Neural cell (in vitro differentiated cells): ENCODE data around the gene FGFR1OP2. TPM values are rescaled to one million over a fixed set of nuclear protein-coding genes. Genes with fewer than 3 reads are reported as not detected.

Source experiments
- H2AFZ ChIP-seq: fragments of 200-600, 300-800 bp; sonication (generic), shearing (Covaris generic); 2 replicates; pipeline ENCODE4 v1.6.0; 2014; ENCODE audit warnings: low read depth, mild to moderate bottlenecking, antibody characterized with exemption, low read length, moderate library complexity
- H3F3A ChIP-seq: fragments of 200-600 bp; shearing (Covaris generic); 2 replicates; pipeline ENCODE4 v1.6.1; 2016; ENCODE audit warnings: mild to moderate bottlenecking, moderate library complexity, mixed read lengths, antibody characterized with exemption, low read length; ENCODE audit not compliant: insufficient read depth, poor library complexity, severe bottlenecking
- H3K27ac ChIP-seq: fragments of 200-600, 300-800 bp; sonication (generic), shearing (Covaris generic); 2 replicates; pipeline ENCODE4 v1.5.1; 2014; ENCODE audit warnings: mild to moderate bottlenecking, low read length, moderate library complexity
- H3K27me3 ChIP-seq: fragments of 300-800, 200-600 bp; sonication (generic), shearing (Covaris generic); 2 replicates; pipeline ENCODE4 v1.6.0; 2014; ENCODE audit warnings: mild to moderate bottlenecking, low read depth, low read length, moderate library complexity; ENCODE audit not compliant: insufficient read depth
- H3K36me3 ChIP-seq: fragments of 300-800, 200-600 bp; sonication (generic), shearing (Covaris generic); 2 replicates; pipeline ENCODE4 v1.5.1; 2014; ENCODE audit warnings: mild to moderate bottlenecking, antibody characterized with exemption, low read length, moderate library complexity; ENCODE audit not compliant: insufficient read depth
- H3K4me2 ChIP-seq: fragments of 300-800, 200-600 bp; sonication (generic), shearing (Covaris generic); 2 replicates; pipeline ENCODE4 v1.6.0; 2014; ENCODE audit warnings: mild to moderate bottlenecking, low read length
- H3K4me3 ChIP-seq: fragments of 300-800, 200-600 bp; sonication (generic), shearing (Covaris generic); 2 replicates; pipeline ENCODE4 v1.5.1; 2014; ENCODE audit warnings: mild to moderate bottlenecking, low read length, moderate library complexity
- H3K79me2 ChIP-seq: fragments of 200-600 bp; shearing (Covaris generic); replicated peaks from 2 replicates; pipeline ENCODE4 v1.6.0; 2014; ENCODE audit warnings: mild to moderate bottlenecking, low read length, moderate library complexity; ENCODE audit not compliant: insufficient read depth
- H3K9ac ChIP-seq: fragments of 300-800, 200-600 bp; sonication (generic), shearing (Covaris generic); 2 replicates; pipeline ENCODE4 v1.6.1; 2016; ENCODE audit warnings: mild to moderate bottlenecking, low read length, mixed read lengths
- H3K9me2 ChIP-seq: fragments of 200-600 bp; shearing (Covaris generic); 2 replicates; pipeline ENCODE4 v1.6.1; 2016; ENCODE audit warnings: mild to moderate bottlenecking, low read length, mixed read lengths; ENCODE audit not compliant: insufficient read depth
- H3K9me3 ChIP-seq: fragments of 200-600, 300-800 bp; sonication (generic), shearing (Covaris generic); 2 replicates; pipeline ENCODE4 v1.6.1; 2016; ENCODE audit warnings: mild to moderate bottlenecking, mixed run types, low read length, moderate library complexity, mixed read lengths
- H4K20me1 ChIP-seq: fragments of 200-600 bp; shearing (Covaris generic); 2 replicates; pipeline ENCODE4 v1.6.1; 2016; ENCODE audit warnings: mild to moderate bottlenecking, mixed run types; ENCODE audit not compliant: insufficient read depth
- EP300 ChIP-seq: fragments of 450-650 bp; conservative IDR thresholded peaks from 2 replicates; pipeline ENCODE4 v1.6.1; 2014; ENCODE audit warnings: antibody characterized with exemption, mild to moderate bottlenecking, moderate library complexity; ENCODE audit not compliant: poor library complexity, severe bottlenecking
- EZH2 ChIP-seq: fragments of 200-600, 300-800 bp; shearing (Covaris generic), sonication (generic); IDR thresholded peaks from 2 replicates; pipeline ENCODE4 v1.6.1; 2014; ENCODE audit warnings: antibody characterized with exemption, low read length, borderline replicate concordance, mild to moderate bottlenecking; ENCODE audit not compliant: insufficient read depth, poor library complexity, severe bottlenecking
- MXI1 ChIP-seq: fragments of 450-650 bp; conservative IDR thresholded peaks from 2 replicates; pipeline ENCODE4 v1.6.1; 2014; ENCODE audit warnings: antibody characterized with exemption, mild to moderate bottlenecking; ENCODE audit not compliant: poor library complexity, severe bottlenecking
- POLR2AphosphoS5 ChIP-seq: IDR thresholded peaks from 2 replicates; pipeline ENCODE4 v1.6.1; 2012
- RAD21 ChIP-seq: fragments of 450-650 bp; conservative IDR thresholded peaks from 2 replicates; pipeline ENCODE4 v1.6.1; 2014; ENCODE audit warnings: antibody characterized with exemption, mild to moderate bottlenecking, moderate library complexity
- SMC3 ChIP-seq: fragments of 450-650 bp; conservative IDR thresholded peaks from 2 replicates; pipeline ENCODE4 v1.6.1; 2014; ENCODE audit warnings: antibody characterized with exemption, mild to moderate bottlenecking, moderate library complexity; ENCODE audit not compliant: poor library complexity
- TAF1 ChIP-seq: IDR thresholded peaks from 2 replicates; pipeline ENCODE4 v1.6.1; 2012; ENCODE audit warnings: low read depth
- polyA minus RNA-seq: library from RNA; depleted of rRNA, polyadenylated mRNA; stranded (reverse); fragments of >200 nt; gene quantifications from 2 replicates; pipeline ENCODE4 v1.2.3, GENCODE V29; 2014
- polyA plus RNA-seq: library from polyadenylated mRNA; depleted of rRNA; stranded (reverse); fragments of >200 nt; gene quantifications from 2 replicates; pipeline ENCODE4 v1.2.3, GENCODE V29; 2014
- TF ChIP-seq, protein P1 (sequence below): fragments of 450-650 bp; IDR thresholded peaks from 2 replicates; pipeline ENCODE4 v1.5.1; 2014; ENCODE audit warnings: antibody characterized with exemption, mild to moderate bottlenecking, moderate library complexity; ENCODE audit not compliant: poor library complexity, severe bottlenecking
- TF ChIP-seq, protein P2 (sequence below): IDR thresholded peaks from 2 replicates; pipeline ENCODE4 v1.6.1; 2012; ENCODE audit warnings: borderline replicate concordance

Gene FGFR1OP2
- polyA plus RNA-seq (79.4 and 88.8 TPM in 2 replicates), polyA minus RNA-seq (63.6 and 66.0 TPM in 2 replicates)

DNA sequence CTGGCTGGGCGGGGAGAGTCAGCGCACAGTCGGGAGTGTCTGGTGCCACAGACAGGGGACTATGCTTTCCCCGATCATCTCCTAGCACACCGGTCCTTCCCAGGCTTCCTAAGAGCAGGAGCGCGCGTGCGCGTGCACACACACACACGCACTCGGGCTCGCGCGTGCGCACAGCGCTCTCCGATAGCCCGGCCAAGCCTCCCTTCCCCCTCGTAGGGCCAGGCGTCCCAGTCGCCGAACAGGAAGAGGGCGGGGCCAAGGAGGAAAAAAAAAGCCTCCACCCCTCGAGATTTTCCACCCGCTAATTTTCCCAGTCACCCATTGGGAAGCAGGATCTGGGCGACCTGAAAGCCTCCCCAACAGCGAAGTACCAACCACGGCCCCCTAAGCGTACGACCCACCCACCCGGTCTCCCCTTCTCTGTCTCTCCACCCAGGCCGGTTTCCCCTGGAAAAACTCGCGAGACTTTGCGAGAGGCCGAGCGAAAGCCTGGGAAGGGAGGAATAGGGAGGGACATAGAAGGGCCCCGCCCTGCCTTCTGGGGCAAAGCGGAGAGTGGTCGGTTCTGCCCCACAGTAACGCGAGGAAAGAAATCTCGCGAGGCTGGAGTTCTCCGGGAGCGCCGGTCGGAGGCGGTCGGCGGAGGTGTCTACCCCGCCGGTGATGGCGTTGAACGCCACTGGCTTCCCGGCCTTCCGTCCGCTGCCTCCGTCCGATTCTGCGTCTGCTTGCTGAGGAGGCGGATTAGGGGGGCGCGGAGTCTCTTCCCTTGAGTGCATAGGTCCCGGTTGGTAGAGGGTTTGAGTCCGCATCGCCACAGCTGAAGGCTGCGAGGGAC is at the start of gene FGFR1OP2, which contains the start of gene INTS13:
Gene FGFR1OP2 (plus strand): TSS at position 608 of the 838 bp plus-strand sequence. CDS start 15,689 bp downstream, outside the sequence.
Gene INTS13 (minus strand): TSS at position 119 of the 838 bp plus-strand sequence. CDS start 1,178 bp downstream, outside the sequence.
- H3K9me2 ChIP-seq: no peaks in the 10 kb centered on the region
- peak within 1 kb of the TSS; percentile 92 for H3K9ac ChIP-seq
- peak within 1 kb of the TSS; percentile 83 for H2AFZ ChIP-seq
- peaks cover 5% of the 10 kb centered on the region for H3F3A ChIP-seq
- peaks cover 68% of the 10 kb centered on the region for H3K79me2 ChIP-seq
- no peaks in the 10 kb centered on the region for H3K36me3 ChIP-seq
- peak within 1 kb of the TSS; percentile 84 for H3K4me3 ChIP-seq
- H3K27ac ChIP-seq: peak within 1 kb of the TSS; percentile 93
- H4K20me1 ChIP-seq: no peaks in the 10 kb centered on the region
- H3K9me3 ChIP-seq: no peaks in the 10 kb centered on the region
- peak within 1 kb of the TSS; percentile 85 for H3K4me2 ChIP-seq
- TF ChIP-seq, protein P1, sequence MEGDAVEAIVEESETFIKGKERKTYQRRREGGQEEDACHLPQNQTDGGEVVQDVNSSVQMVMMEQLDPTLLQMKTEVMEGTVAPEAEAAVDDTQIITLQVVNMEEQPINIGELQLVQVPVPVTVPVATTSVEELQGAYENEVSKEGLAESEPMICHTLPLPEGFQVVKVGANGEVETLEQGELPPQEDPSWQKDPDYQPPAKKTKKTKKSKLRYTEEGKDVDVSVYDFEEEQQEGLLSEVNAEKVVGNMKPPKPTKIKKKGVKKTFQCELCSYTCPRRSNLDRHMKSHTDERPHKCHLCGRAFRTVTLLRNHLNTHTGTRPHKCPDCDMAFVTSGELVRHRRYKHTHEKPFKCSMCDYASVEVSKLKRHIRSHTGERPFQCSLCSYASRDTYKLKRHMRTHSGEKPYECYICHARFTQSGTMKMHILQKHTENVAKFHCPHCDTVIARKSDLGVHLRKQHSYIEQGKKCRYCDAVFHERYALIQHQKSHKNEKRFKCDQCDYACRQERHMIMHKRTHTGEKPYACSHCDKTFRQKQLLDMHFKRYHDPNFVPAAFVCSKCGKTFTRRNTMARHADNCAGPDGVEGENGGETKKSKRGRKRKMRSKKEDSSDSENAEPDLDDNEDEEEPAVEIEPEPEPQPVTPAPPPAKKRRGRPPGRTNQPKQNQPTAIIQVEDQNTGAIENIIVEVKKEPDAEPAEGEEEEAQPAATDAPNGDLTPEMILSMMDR: no peak
- TF ChIP-seq EZH2: no peak
- TF ChIP-seq RAD21: peak; percentile 46
- TF ChIP-seq POLR2AphosphoS5: peak; percentile 95
- peak; percentile 67 for TF ChIP-seq EP300
- TF ChIP-seq MXI1: peak; percentile 65
- TF ChIP-seq, protein P2, sequence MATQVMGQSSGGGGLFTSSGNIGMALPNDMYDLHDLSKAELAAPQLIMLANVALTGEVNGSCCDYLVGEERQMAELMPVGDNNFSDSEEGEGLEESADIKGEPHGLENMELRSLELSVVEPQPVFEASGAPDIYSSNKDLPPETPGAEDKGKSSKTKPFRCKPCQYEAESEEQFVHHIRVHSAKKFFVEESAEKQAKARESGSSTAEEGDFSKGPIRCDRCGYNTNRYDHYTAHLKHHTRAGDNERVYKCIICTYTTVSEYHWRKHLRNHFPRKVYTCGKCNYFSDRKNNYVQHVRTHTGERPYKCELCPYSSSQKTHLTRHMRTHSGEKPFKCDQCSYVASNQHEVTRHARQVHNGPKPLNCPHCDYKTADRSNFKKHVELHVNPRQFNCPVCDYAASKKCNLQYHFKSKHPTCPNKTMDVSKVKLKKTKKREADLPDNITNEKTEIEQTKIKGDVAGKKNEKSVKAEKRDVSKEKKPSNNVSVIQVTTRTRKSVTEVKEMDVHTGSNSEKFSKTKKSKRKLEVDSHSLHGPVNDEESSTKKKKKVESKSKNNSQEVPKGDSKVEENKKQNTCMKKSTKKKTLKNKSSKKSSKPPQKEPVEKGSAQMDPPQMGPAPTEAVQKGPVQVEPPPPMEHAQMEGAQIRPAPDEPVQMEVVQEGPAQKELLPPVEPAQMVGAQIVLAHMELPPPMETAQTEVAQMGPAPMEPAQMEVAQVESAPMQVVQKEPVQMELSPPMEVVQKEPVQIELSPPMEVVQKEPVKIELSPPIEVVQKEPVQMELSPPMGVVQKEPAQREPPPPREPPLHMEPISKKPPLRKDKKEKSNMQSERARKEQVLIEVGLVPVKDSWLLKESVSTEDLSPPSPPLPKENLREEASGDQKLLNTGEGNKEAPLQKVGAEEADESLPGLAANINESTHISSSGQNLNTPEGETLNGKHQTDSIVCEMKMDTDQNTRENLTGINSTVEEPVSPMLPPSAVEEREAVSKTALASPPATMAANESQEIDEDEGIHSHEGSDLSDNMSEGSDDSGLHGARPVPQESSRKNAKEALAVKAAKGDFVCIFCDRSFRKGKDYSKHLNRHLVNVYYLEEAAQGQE: peak; percentile 78
- no peaks in the 10 kb centered on the region for H3K27me3 ChIP-seq

DNA sequence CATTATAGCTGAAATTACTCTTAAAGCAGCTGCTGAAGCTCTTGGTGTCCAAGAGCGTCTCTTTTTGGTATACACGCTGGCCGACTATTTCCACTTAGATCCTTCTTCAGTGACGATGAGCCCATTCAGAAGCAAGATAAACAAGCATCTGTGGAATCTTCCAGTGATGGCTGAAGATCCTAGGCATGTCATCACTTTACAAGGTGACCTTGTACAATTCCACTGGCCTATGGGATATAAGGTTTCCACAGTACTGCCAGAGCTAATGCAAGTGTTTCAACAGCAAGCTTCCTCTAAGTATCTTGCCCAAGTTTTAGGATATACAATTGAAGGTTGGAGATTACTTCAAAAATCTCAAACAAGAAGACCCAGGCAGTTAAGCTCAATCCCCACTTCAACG is 47.5 kb upstream of the FGFR1OP2 start:
- TF ChIP-seq, protein P2: no peak
- TF ChIP-seq RAD21 (no peak), EZH2 (no peak), EP300 (no peak), TAF1 (no peak), POLR2AphosphoS5 (no peak), MXI1 (no peak), SMC3 (no peak)
- TF ChIP-seq, protein P1: no peak
- H3K27me3 ChIP-seq: no peaks in the 10 kb centered on the region
- H3K36me3 ChIP-seq: no peaks in the 10 kb centered on the region
- H3K9me3 ChIP-seq: no peaks in the 10 kb centered on the region
- no peak overlapping the region for H3K27ac ChIP-seq
- H3K9ac ChIP-seq: no peak overlapping the region
- no peaks in the 10 kb centered on the region for H3K79me2 ChIP-seq
- no peak overlapping the region for H3K4me2 ChIP-seq
- H4K20me1 ChIP-seq: no peaks in the 10 kb centered on the region
- no peak overlapping the region for H2AFZ ChIP-seq
- no peak overlapping the region for H3K4me3 ChIP-seq
- no peaks in the 10 kb centered on the region for H3K9me2 ChIP-seq
- no peaks in the 10 kb centered on the region for H3F3A ChIP-seq
